Neural cell (in vitro differentiated cells): ENCODE data around the gene SPECC1. TPM values are rescaled to one million over a fixed set of nuclear protein-coding genes. Genes with fewer than 3 reads are reported as not detected.

Experiments used
- H2AFZ ChIP-seq: fragments of 200-600, 300-800 bp; sonication (generic), shearing (Covaris generic); 2 replicates; pipeline ENCODE4 v1.6.0; 2014; ENCODE audit warnings: low read depth, mild to moderate bottlenecking, antibody characterized with exemption, low read length, moderate library complexity
- H3F3A ChIP-seq: fragments of 200-600 bp; shearing (Covaris generic); 2 replicates; pipeline ENCODE4 v1.6.1; 2016; ENCODE audit warnings: mild to moderate bottlenecking, moderate library complexity, mixed read lengths, antibody characterized with exemption, low read length; ENCODE audit not compliant: insufficient read depth, poor library complexity, severe bottlenecking
- H3K27ac ChIP-seq: fragments of 200-600, 300-800 bp; sonication (generic), shearing (Covaris generic); 2 replicates; pipeline ENCODE4 v1.5.1; 2014; ENCODE audit warnings: mild to moderate bottlenecking, low read length, moderate library complexity
- H3K27me3 ChIP-seq: fragments of 300-800, 200-600 bp; sonication (generic), shearing (Covaris generic); 2 replicates; pipeline ENCODE4 v1.6.0; 2014; ENCODE audit warnings: mild to moderate bottlenecking, low read depth, low read length, moderate library complexity; ENCODE audit not compliant: insufficient read depth
- H3K36me3 ChIP-seq: fragments of 300-800, 200-600 bp; sonication (generic), shearing (Covaris generic); 2 replicates; pipeline ENCODE4 v1.5.1; 2014; ENCODE audit warnings: mild to moderate bottlenecking, antibody characterized with exemption, low read length, moderate library complexity; ENCODE audit not compliant: insufficient read depth
- H3K4me2 ChIP-seq: fragments of 300-800, 200-600 bp; sonication (generic), shearing (Covaris generic); 2 replicates; pipeline ENCODE4 v1.6.0; 2014; ENCODE audit warnings: mild to moderate bottlenecking, low read length
- H3K4me3 ChIP-seq: fragments of 300-800, 200-600 bp; sonication (generic), shearing (Covaris generic); 2 replicates; pipeline ENCODE4 v1.5.1; 2014; ENCODE audit warnings: mild to moderate bottlenecking, low read length, moderate library complexity
- H3K79me2 ChIP-seq: fragments of 200-600 bp; shearing (Covaris generic); replicated peaks from 2 replicates; pipeline ENCODE4 v1.6.0; 2014; ENCODE audit warnings: mild to moderate bottlenecking, low read length, moderate library complexity; ENCODE audit not compliant: insufficient read depth
- H3K9ac ChIP-seq: fragments of 300-800, 200-600 bp; sonication (generic), shearing (Covaris generic); 2 replicates; pipeline ENCODE4 v1.6.1; 2016; ENCODE audit warnings: mild to moderate bottlenecking, low read length, mixed read lengths
- H3K9me2 ChIP-seq: fragments of 200-600 bp; shearing (Covaris generic); 2 replicates; pipeline ENCODE4 v1.6.1; 2016; ENCODE audit warnings: mild to moderate bottlenecking, low read length, mixed read lengths; ENCODE audit not compliant: insufficient read depth
- H3K9me3 ChIP-seq: fragments of 200-600, 300-800 bp; sonication (generic), shearing (Covaris generic); 2 replicates; pipeline ENCODE4 v1.6.1; 2016; ENCODE audit warnings: mild to moderate bottlenecking, mixed run types, low read length, moderate library complexity, mixed read lengths
- H4K20me1 ChIP-seq: fragments of 200-600 bp; shearing (Covaris generic); 2 replicates; pipeline ENCODE4 v1.6.1; 2016; ENCODE audit warnings: mild to moderate bottlenecking, mixed run types; ENCODE audit not compliant: insufficient read depth
- CTCF ChIP-seq: fragments of 450-650 bp; IDR thresholded peaks from 2 replicates; pipeline ENCODE4 v1.5.1; 2014; ENCODE audit warnings: antibody characterized with exemption, mild to moderate bottlenecking, moderate library complexity; ENCODE audit not compliant: poor library complexity, severe bottlenecking
- EP300 ChIP-seq: fragments of 450-650 bp; conservative IDR thresholded peaks from 2 replicates; pipeline ENCODE4 v1.6.1; 2014; ENCODE audit warnings: antibody characterized with exemption, mild to moderate bottlenecking, moderate library complexity; ENCODE audit not compliant: poor library complexity, severe bottlenecking
- EZH2 ChIP-seq: fragments of 200-600, 300-800 bp; shearing (Covaris generic), sonication (generic); IDR thresholded peaks from 2 replicates; pipeline ENCODE4 v1.6.1; 2014; ENCODE audit warnings: antibody characterized with exemption, low read length, borderline replicate concordance, mild to moderate bottlenecking; ENCODE audit not compliant: insufficient read depth, poor library complexity, severe bottlenecking
- MXI1 ChIP-seq: fragments of 450-650 bp; conservative IDR thresholded peaks from 2 replicates; pipeline ENCODE4 v1.6.1; 2014; ENCODE audit warnings: antibody characterized with exemption, mild to moderate bottlenecking; ENCODE audit not compliant: poor library complexity, severe bottlenecking
- POLR2AphosphoS5 ChIP-seq: IDR thresholded peaks from 2 replicates; pipeline ENCODE4 v1.6.1; 2012
- RAD21 ChIP-seq: fragments of 450-650 bp; conservative IDR thresholded peaks from 2 replicates; pipeline ENCODE4 v1.6.1; 2014; ENCODE audit warnings: antibody characterized with exemption, mild to moderate bottlenecking, moderate library complexity
- REST ChIP-seq: IDR thresholded peaks from 2 replicates; pipeline ENCODE4 v1.6.1; 2012; ENCODE audit warnings: borderline replicate concordance
- SMC3 ChIP-seq: fragments of 450-650 bp; conservative IDR thresholded peaks from 2 replicates; pipeline ENCODE4 v1.6.1; 2014; ENCODE audit warnings: antibody characterized with exemption, mild to moderate bottlenecking, moderate library complexity; ENCODE audit not compliant: poor library complexity
- TAF1 ChIP-seq: IDR thresholded peaks from 2 replicates; pipeline ENCODE4 v1.6.1; 2012; ENCODE audit warnings: low read depth
- polyA plus RNA-seq: library from polyadenylated mRNA; depleted of rRNA; stranded (reverse); fragments of >200 nt; gene quantifications from 2 replicates; pipeline ENCODE4 v1.2.3, GENCODE V29; 2014

Gene SPECC1
- polyA plus RNA-seq, 1 donor from 2014 or later: 8.6 TPM

GRCh38 chr17:20244671-20245070 lies 235.5 kb downstream of the SPECC1 start:
- H3K27ac ChIP-seq: no peak overlapping the region
- H3K27me3 ChIP-seq: no peaks in the 10 kb centered on the region
- no peak overlapping the region for H3K4me2 ChIP-seq
- H3K9ac ChIP-seq: no peak overlapping the region
- no peak for TF ChIP-seq MXI1
- TF ChIP-seq POLR2AphosphoS5: no peak
- no peak for TF ChIP-seq TAF1
- no peak for TF ChIP-seq RAD21
- TF ChIP-seq REST: no peak
- TF ChIP-seq SMC3: no peak
- no peak for TF ChIP-seq EP300
- TF ChIP-seq CTCF: no peak
- H3K4me3 ChIP-seq: no peak overlapping the region
- no peaks in the 10 kb centered on the region for H3K9me3 ChIP-seq
- H3K36me3 ChIP-seq: no peaks in the 10 kb centered on the region
- no peaks in the 10 kb centered on the region for H3K9me2 ChIP-seq
- no peak overlapping the region for H2AFZ ChIP-seq
- no peaks in the 10 kb centered on the region for H4K20me1 ChIP-seq
- H3F3A ChIP-seq: no peaks in the 10 kb centered on the region
- H3K79me2 ChIP-seq: no peaks in the 10 kb centered on the region

GRCh38 chr17:20246692-20247091 lies 237.5 kb downstream of the SPECC1 start:
- no peaks in the 10 kb centered on the region for H3K9me3 ChIP-seq
- no peaks in the 10 kb centered on the region for H3K9me2 ChIP-seq
- H3K4me3 ChIP-seq: no peak overlapping the region
- H3K36me3 ChIP-seq: peaks cover 4% of the 10 kb centered on the region
- no peak overlapping the region for H3K9ac ChIP-seq
- no peaks in the 10 kb centered on the region for H4K20me1 ChIP-seq
- H3F3A ChIP-seq: no peaks in the 10 kb centered on the region
- H3K4me2 ChIP-seq: no peak overlapping the region
- H3K27me3 ChIP-seq: no peaks in the 10 kb centered on the region
- H2AFZ ChIP-seq: no peak overlapping the region
- TF ChIP-seq RAD21: no peak
- TF ChIP-seq EZH2: no peak
- TF ChIP-seq SMC3: no peak
- no peak for TF ChIP-seq CTCF
- no peak for TF ChIP-seq POLR2AphosphoS5
- TF ChIP-seq REST: no peak
- H3K79me2 ChIP-seq: no peaks in the 10 kb centered on the region
- no peak overlapping the region for H3K27ac ChIP-seq
